ENCODE measurements around the gene TMUB2.
"Not testable (repeated sequence)": the region's sequence is repeated elsewhere in the genome, so short reads cannot be mapped to it uniquely, and the experiment has no call there.

Gene TMUB2

GRCh38 chr17:44186307-44187130 lies at the start of gene TMUB2:
TMUB2 (plus strand) TSS chr17:44186972; CDS start chr17:44187709, 737 bp downstream.
- DNase-seq (ENCODE audit: low spot score) = peak; percentile 99

DNA sequence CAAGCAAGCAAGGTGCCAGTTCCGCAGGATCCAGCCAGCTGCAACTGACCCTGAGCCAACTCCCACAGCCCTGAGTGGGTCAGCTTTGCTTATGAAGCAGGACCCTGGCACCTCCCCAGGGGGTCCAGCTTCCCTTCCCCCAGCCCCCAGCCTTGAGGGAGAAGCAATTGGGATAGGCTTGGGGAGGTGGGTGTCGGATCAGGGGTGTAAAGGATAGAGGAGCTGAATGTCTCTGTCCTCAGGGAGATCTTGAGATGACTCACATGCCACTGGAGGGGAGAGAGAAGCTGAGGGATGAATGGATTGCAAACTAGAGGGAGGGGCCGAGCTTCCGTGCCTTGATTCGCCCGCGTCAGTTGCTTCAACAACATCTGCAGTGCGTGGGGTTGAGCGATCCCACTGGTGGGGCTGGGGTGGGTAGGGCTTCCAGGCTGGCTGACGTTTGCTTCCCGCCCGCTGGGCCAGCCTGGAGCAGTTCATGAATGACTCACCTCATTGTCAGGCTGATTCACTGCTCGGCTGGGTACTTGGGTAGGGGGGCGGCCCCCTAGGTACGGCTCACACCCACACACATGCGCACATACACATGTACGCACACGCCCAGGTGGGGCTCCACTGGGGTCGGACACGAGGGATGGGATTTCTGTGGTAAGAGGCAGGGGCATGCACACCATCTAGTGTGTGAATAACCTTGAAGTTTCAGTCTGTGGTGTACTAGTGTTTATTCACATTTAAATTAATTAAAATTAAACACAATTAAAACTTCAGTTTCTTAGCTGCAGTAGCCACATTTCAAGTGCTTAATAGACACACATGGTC lies 48.7 kb upstream of the TMUB2 start:
- peak; percentile 54 for DNase-seq (ENCODE audit: low spot score)

- DNase-seq (ENCODE audit: low spot score) = not testable (repeated sequence)
These were observed 42.9 kb upstream of the TMUB2 start for GRCh38 chr17:44143921-44144320.

GRCh38 chr17:44144966-44145739 lies 41.6 kb upstream of the TMUB2 start:
- DNase-seq (ENCODE audit: low spot score) = no peak

- no peak for DNase-seq (ENCODE audit: low spot score)
These were observed 40.1 kb upstream of the TMUB2 start for GRCh38 chr17:44146375-44147346.

GRCh38 chr17:44147812-44148211 lies 39.0 kb upstream of the TMUB2 start:
- DNase-seq (ENCODE audit: low spot score) = no peak

- DNase-seq (ENCODE audit: low spot score) = not testable (repeated sequence)
These were observed 37.7 kb upstream of the TMUB2 start for GRCh38 chr17:44149066-44149465.

DNA sequence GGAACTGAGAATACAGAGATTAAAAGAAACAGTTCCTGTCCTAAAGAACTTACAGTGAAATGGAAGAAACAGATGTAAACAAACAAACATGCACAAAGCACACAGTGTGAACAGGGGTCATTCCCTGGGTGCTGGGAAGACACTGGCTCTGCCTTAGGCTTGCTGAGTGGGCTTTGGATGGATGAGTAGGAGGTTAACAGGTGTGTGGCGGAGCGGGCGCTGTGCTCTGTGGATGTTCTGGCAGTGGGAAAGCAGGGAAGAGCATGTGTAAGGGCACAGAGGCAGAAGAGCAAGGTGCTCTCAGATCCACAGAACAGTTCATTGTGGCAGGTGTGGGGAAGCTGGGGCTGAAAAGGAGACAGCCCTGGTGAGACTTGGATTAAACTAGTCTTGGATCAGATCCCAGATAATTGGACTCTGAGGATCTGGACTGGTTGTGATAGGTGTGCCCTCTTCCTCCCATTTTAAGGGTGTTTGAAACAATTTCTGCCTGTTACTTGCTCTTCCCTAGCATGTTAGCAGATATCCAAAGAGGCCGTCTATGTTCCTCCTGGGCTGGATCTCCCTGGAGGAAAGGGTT lies 36.9 kb upstream of the TMUB2 start:
- no peak for DNase-seq (ENCODE audit: low spot score)

DNA sequence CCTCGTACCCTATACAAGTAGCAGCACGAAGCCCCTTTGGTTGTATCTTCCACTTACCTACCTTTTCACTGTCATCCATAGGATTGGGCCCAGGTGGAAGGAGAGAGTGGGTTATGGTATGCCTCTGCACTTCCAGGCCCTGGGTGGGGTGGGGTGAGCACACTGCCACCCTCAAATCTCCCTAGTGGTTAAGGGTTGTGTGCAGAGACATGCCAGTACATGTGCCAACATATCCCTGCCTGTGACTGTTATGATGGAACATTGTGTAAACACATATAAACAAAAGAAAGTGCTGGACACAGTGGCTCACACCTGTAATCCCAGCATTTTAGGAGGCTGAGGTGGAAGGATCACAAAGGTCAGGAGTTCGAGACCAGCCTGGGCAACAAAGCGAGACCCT lies 33.9 kb upstream of the TMUB2 start:
- no peak for DNase-seq (ENCODE audit: low spot score)

GRCh38 chr17:44155488-44155887 lies 31.3 kb upstream of the TMUB2 start:
- DNase-seq (ENCODE audit: low spot score) = no peak

GRCh38 chr17:44159519-44160210 lies 27.1 kb upstream of the TMUB2 start:
- peak; percentile 53 for DNase-seq (ENCODE audit: low spot score)

- no peak for DNase-seq (ENCODE audit: low spot score)
These were observed 22.3 kb upstream of the TMUB2 start for GRCh38 chr17:44164476-44164875.

- DNase-seq (ENCODE audit: low spot score) = no peak
These were observed 19.5 kb upstream of the TMUB2 start for GRCh38 chr17:44167181-44167861.

GRCh38 chr17:44170135-44170498 lies 16.7 kb upstream of the TMUB2 start:
- no peak for DNase-seq (ENCODE audit: low spot score)

GRCh38 chr17:44170499-44171201 lies 16.1 kb upstream of the TMUB2 start, which contains the start of gene ASB16:
ASB16 (plus strand) TSS chr17:44170704; CDS start chr17:44170790, 86 bp downstream.
- no peak for DNase-seq (ENCODE audit: low spot score)

DNA sequence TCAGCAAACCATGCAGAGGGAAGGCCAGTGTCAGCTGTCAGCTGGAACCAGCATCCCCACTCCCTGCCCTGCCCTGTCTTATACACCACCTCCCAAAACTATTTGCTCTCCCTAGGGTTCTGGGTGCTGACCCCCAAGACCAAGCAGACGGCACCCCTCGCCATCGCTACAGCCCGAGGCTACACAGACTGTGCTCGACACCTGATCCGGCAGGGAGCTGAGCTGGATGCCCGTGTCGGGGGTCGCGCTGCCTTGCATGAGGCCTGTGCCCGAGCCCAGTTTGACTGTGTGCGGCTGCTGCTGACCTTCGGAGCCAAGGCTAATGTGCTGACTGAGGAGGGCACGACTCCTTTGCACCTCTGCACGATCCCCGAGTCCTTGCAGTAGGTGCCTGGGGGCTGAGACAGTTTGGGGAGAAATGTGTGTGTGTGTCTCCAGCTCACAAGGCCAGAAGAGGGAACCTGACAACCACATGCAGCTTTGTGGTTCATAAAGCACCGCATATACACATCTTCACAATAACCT lies 14.8 kb upstream of the TMUB2 start:
- DNase-seq (ENCODE audit: low spot score) = no peak

GRCh38 chr17:44174427-44174826 lies 12.3 kb upstream of the TMUB2 start:
- no peak for DNase-seq (ENCODE audit: low spot score)

DNA sequence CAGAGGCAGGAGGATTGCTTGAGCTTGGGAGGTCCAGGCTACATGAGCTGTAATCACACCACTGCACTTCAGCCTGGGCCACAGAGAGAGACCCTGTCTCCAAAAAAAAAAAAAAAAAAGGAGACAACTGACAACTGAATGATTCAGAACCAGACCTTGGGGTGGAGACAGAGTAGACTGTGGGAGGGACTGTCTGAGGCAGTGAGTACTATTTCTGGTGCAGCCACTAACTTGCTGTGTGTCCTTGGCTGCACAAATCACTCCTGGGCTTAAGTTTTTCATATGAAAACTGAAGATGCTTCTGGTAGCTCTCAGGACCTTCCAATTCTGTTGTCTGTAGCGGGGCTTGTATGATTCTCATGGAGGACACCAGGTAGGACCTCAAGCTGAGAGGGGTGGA lies 10.5 kb upstream of the TMUB2 start:
- no peak for DNase-seq (ENCODE audit: low spot score)
